GM06990 (cell line): ENCODE data around the gene RSPO4.

ENCODE experiments used
- DNase-seq: peaks from one replicate; pipeline ENCODE4 v3.0.0-alpha.2; 2011; ENCODE audit not compliant: insufficient read length; ENCODE audit errors: extremely low read depth
- H3K27me3 ChIP-seq: replicated peaks from 2 replicates; pipeline ENCODE4 v1.6.0; 2011; ENCODE audit warnings: low read length; ENCODE audit not compliant: control insufficient read depth, insufficient read depth
- H3K36me3 ChIP-seq: 2 replicates; pipeline ENCODE4 v1.5.1; 2011; ENCODE audit warnings: low read length; ENCODE audit not compliant: control insufficient read depth, insufficient read depth
- H3K4me3 ChIP-seq: replicated peaks from 2 replicates; pipeline ENCODE4 v1.5.1; 2011; ENCODE audit warnings: low read depth, mild to moderate bottlenecking, control low read depth, low read length
- TF ChIP-seq, protein P1 (sequence below): IDR thresholded peaks from 2 replicates; pipeline ENCODE4 v1.5.1; 2011; ENCODE audit warnings: low read length, control low read depth, mild to moderate bottlenecking, inconsistent platforms; ENCODE audit not compliant: insufficient read depth, poor library complexity, severe bottlenecking

Gene RSPO4

GRCh38 chr20:955111-955510 lies 47.0 kb downstream of the RSPO4 start:
- TF ChIP-seq, protein P1, sequence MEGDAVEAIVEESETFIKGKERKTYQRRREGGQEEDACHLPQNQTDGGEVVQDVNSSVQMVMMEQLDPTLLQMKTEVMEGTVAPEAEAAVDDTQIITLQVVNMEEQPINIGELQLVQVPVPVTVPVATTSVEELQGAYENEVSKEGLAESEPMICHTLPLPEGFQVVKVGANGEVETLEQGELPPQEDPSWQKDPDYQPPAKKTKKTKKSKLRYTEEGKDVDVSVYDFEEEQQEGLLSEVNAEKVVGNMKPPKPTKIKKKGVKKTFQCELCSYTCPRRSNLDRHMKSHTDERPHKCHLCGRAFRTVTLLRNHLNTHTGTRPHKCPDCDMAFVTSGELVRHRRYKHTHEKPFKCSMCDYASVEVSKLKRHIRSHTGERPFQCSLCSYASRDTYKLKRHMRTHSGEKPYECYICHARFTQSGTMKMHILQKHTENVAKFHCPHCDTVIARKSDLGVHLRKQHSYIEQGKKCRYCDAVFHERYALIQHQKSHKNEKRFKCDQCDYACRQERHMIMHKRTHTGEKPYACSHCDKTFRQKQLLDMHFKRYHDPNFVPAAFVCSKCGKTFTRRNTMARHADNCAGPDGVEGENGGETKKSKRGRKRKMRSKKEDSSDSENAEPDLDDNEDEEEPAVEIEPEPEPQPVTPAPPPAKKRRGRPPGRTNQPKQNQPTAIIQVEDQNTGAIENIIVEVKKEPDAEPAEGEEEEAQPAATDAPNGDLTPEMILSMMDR = no peak
- Histone ChIP-seq H3K36me3 (no peaks in the 10 kb centered on the region), H3K27me3 (no peaks in the 10 kb centered on the region; the same call in none of the 2 replicates), H3K4me3 (no peak overlapping the region)
- no peak for DNase-seq

DNA sequence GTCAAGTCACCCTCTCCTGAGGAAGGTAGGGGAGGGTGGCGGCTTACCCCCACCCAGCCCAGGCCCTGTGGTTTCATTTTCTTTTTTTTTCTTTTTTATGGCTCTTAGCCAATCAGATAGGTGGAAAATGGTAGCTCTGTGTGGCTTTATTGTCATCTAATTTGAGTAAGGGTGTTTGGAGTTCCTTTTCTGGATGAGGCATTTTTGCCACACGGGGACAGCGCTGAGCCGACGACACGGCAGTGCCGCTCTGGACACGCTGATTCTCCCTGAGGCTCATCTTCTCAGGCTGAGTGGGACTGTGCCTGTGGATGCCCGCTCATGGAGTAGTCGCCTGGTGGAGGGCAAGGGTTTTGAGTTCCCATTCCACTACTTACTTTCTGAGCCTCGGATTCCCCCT lies 48.4 kb downstream of the RSPO4 start:
- TF ChIP-seq, protein P1 = no peak
- no peak for DNase-seq

GRCh38 chr20:952196-952795 lies 49.8 kb downstream of the RSPO4 start:
- Histone ChIP-seq H3K27me3 (peaks cover 2% of the 10 kb centered on the region; the same call in 1 of the 2 replicates), H3K36me3 (no peaks in the 10 kb centered on the region), H3K4me3 (no peak overlapping the region)
- DNase-seq = no peak
- TF ChIP-seq, protein P1 = no peak

More for the DNA sequence above, 48.4 kb downstream of the RSPO4 start:
- Histone ChIP-seq H3K4me3 (no peak overlapping the region), H3K27me3 (peaks cover 2% of the 10 kb centered on the region), H3K36me3 (no peaks in the 10 kb centered on the region)

DNA sequence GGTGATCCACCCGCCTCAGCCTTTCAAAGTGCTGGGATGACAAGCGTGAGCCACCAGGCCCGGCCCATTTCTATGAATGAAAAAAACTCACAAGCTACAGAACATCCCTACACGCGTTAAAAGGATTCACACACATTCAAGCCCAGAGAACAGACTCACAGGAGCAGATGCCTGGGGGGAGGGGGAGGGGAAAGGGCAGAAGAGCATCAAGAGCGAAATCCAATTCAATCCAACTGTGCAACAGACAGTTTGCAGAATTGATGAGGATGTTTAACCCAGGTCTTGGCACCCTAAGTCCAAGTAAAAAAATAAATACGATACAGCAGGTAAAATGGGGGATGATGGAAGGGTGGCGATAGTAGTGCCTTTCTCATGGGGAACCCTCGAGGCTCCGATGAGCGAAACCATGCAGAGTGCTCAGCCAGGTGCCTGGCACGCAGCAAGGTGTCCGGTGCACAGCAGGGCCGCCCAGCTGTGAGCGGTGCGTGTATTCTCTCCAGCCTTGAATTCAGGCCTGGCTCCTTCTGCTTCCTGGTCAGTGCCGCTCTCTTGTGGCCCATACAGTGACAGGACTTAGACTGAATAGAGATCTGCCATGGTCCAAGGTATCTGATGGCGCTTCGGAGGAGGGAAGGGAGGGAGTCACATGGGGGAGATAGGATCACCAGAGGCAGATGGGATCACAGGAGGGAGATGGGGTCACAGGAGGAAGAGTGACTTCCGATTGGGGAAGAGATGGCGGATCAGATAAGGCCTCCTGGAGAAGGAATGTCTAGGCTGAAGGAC lies 50.5 kb downstream of the RSPO4 start:
- no peak for DNase-seq
- Histone ChIP-seq H3K36me3 (no peaks in the 10 kb centered on the region), H3K4me3 (no peak overlapping the region), H3K27me3 (peaks cover 2% of the 10 kb centered on the region; the same call in 1 of the 2 replicates)
- TF ChIP-seq, protein P1 = no peak

DNA sequence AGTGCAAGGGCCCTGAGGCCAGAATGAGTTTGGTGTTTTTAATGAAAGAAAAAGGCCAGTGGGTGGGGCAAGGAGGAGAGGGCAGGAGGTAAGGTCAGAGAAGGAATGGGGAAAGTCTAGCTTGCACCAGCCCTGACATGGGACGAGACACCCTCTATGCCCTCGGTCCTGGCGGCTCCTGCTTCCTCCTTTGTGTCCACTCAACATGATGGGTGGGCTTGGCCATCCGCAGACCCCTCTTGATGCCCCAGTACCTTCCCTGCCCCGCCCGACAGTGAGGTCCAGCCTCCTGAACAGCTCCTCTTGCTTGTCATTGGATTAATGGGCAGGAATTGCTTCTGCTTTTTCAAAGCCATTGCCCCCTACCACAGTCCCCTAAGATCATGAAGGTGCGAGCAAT lies 52.4 kb downstream of the RSPO4 start:
- Histone ChIP-seq H3K36me3 (no peaks in the 10 kb centered on the region), H3K27me3 (0 out of 2 replicates have a peak, but pooled peaks cover 2% of the 10 kb centered on the region), H3K4me3 (no peak overlapping the region)
- DNase-seq = no peak
- TF ChIP-seq, protein P1 = no peak
